ENCODE data around the gene MSI2. TPM values are rescaled to one million over a fixed set of nuclear protein-coding genes. Genes with fewer than 3 reads are reported as not detected.

The MSI2 gene
- total and polyA plus RNA-seq, 12 donors, result 32.6 to 411 (median 148) TPM

DNA sequence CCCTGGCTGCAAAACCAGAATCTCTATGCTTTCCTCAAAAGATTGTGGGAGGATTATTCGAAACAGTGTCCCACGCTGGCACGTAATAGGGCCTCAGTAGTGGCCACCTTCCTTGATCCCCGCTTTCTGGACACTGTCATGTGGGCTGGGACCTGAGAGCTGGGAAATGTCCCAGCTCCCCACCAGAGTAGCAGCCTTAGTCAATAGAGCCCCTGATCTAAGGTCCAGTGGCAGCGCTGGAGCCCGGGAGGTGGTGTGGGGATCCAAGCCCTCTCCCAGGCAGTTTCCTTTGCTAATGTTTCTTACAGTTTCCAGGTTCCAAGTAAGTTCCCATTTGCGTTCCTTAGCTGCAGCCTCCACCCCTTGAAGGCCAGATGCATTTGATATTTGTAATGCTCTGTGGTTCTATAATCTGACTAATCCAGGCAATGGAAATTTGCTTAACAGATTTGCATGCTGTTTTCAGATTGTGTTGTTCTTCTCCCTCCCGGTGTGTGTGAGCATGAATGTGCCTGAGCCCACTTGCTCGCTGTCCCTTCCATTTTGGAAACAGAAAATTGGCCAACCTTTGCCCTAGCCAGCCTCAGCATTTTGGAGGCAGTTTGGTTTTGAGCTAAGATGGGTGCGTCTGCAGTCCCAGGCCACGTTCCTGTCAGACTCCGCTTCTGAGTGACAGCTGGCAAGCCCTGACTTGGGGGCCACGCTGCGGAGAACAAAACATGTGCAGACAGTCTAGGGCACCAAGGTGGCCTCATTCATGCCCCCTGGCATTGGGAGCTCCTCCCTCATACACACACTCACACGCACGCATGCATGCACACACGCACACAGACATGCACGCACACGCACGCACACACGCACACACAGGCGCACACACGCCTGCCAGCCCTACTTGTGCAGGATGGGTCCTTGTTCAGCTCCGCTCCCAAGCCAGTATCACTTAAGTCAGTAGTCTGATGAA lies 419.4 kb downstream of the MSI2 start:
- no peak overlapping the region for H3K27ac ChIP-seq
- H3K27me3 ChIP-seq, result no peaks in the 10 kb centered on the region
- H3K36me3 ChIP-seq (replicated peaks in 1 of 2), result peaks cover 0 to 9% of the 10 kb centered on the region in 2 donors
- intact Hi-C loops (cut with DNase I), result loop anchor here in 1 of 2 donors (10.0 kb wide), 3 partner anchors 69 to 431 kb away; partner anchors contain the start of gene CCDC182
- WGBS, 4 donors, result 94 to 96% (median 96%) methylated on average over 22 to 24 of the region's 24 CpGs
- DNase-seq, result peak in 2 of 7 donors; percentile 16 to 49
- H3K4me1 ChIP-seq (replicated peaks in 1 of 2), result peaks cover 0 to 9% of the 10 kb centered on the region in 2 donors
- TF ChIP-seq, protein P1, sequence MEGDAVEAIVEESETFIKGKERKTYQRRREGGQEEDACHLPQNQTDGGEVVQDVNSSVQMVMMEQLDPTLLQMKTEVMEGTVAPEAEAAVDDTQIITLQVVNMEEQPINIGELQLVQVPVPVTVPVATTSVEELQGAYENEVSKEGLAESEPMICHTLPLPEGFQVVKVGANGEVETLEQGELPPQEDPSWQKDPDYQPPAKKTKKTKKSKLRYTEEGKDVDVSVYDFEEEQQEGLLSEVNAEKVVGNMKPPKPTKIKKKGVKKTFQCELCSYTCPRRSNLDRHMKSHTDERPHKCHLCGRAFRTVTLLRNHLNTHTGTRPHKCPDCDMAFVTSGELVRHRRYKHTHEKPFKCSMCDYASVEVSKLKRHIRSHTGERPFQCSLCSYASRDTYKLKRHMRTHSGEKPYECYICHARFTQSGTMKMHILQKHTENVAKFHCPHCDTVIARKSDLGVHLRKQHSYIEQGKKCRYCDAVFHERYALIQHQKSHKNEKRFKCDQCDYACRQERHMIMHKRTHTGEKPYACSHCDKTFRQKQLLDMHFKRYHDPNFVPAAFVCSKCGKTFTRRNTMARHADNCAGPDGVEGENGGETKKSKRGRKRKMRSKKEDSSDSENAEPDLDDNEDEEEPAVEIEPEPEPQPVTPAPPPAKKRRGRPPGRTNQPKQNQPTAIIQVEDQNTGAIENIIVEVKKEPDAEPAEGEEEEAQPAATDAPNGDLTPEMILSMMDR (IDR thresholded peaks at IDR 0.05), result no peak
- TF ChIP-seq POLR2A (IDR thresholded peaks at IDR 0.05), result no peak
- no peak overlapping the region for H3K4me3 ChIP-seq
- no peaks in the 10 kb centered on the region for H3K9me3 ChIP-seq (replicated peaks in 1 of 3)

DNA sequence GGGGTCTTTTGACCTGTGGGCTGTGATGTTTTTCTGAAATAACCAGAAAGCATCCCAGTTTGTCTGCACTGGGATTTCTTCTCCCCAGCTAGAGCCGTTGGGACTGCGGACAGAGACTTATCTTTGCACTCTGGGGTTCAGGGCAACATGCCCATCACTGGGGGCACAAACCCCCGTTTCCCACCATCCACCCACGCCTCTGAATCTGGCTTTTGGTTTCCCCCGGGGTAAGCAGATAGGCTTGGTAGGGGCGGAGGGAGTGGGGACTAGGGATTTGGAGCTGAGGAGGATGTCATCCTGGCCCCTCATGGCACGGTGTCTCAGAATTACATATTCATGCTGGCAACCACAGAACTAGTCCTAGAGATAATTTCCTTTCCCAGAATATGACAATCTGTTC lies 420.2 kb downstream of the MSI2 start:
- TF ChIP-seq POLR2A (IDR thresholded peaks at IDR 0.05), result no peak
- TF ChIP-seq, protein P1 (IDR thresholded peaks at IDR 0.05), result no peak
- Histone ChIP-seq H3K27ac (no peak overlapping the region), H3K4me3 (no peak overlapping the region), H3K9me3 (replicated peaks in 1 of 3) (no peaks in the 10 kb centered on the region), H3K4me1 (replicated peaks in 1 of 2) (peaks cover 0 to 9% of the 10 kb centered on the region in 2 donors), H3K27me3 (no peaks in the 10 kb centered on the region), H3K36me3 (replicated peaks in 1 of 2) (peaks cover 0 to 9% of the 10 kb centered on the region in 2 donors)
- 89 to 95% (median 92%) methylated on average over 7 of the region's 7 CpGs for WGBS, 4 donors
- intact Hi-C loops (cut with DNase I), result loop anchor here in 1 of 2 donors (10.0 kb wide), 3 partner anchors 68 to 432 kb away; partner anchors contain the start of gene CCDC182
- DNase-seq, result peak in 2 of 7 donors; percentile 13 to 34

GRCh38 chr17:57677301-57677700 lies 421.0 kb downstream of the MSI2 start:
- intact Hi-C loops (cut with DNase I), result loop anchor here in 1 of 2 donors (10.0 kb wide), 3 partner anchors 68 to 432 kb away; partner anchors contain the start of gene CCDC182
- TF ChIP-seq, protein P1 (IDR thresholded peaks at IDR 0.05), result no peak

DNA sequence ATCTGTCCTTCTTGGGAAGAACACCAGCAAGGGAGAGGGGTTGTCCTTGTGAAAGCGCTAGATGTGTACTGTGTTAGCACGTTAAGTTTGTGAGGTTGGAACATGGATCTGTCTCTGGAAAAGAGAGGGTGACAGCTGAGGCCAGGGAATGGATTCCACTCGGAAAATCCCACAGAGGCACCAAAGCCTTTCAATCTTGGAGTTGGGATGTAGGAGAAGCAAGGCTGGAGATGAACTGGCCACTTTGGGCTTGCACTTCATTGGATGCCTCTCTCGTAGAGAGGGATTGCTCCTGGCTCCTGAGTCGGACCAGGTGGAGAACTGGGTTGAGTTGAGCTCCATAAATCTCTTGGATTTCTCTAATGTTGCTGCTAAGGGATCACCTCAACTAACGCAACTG lies 421.5 kb downstream of the MSI2 start:
- no peak overlapping the region for H3K27ac ChIP-seq
- intact Hi-C loops (cut with DNase I), result loop anchor here in 1 of 2 donors (10.0 kb wide), 3 partner anchors 67 to 433 kb away; partner anchors contain the start of gene CCDC182
- H3K36me3 ChIP-seq (replicated peaks in 1 of 2), result peaks cover 0 to 9% of the 10 kb centered on the region in 2 donors
- no peaks in the 10 kb centered on the region for H3K27me3 ChIP-seq
- 92 to 98% (median 95%) methylated on average over 6 of the region's 6 CpGs for WGBS, 4 donors
- TF ChIP-seq POLR2A (IDR thresholded peaks at IDR 0.05), result no peak
- TF ChIP-seq, protein P1 (IDR thresholded peaks at IDR 0.05), result no peak
- DNase-seq, result peak in 1 of 7 donors; percentile 42
- H3K9me3 ChIP-seq (replicated peaks in 1 of 3), result no peaks in the 10 kb centered on the region
- peaks cover 0 to under 1% of the 10 kb centered on the region in 2 donors for H3K4me1 ChIP-seq (replicated peaks in 1 of 2)
- no peak overlapping the region for H3K4me3 ChIP-seq

More at GRCh38 chr17:57677301-57677700, 421.0 kb downstream of the MSI2 start:
- H3K4me1 ChIP-seq (replicated peaks in 1 of 2), result peaks cover 0 to 6% of the 10 kb centered on the region in 2 donors
- no peak overlapping the region for H3K4me3 ChIP-seq
- 78 to 83% (median 81%) methylated on average over 5 of the region's 5 CpGs for WGBS, 4 donors
- H3K36me3 ChIP-seq (replicated peaks in 1 of 2), result peaks cover 0 to 9% of the 10 kb centered on the region in 2 donors
- H3K9me3 ChIP-seq (replicated peaks in 1 of 3), result no peaks in the 10 kb centered on the region
- no peak overlapping the region for H3K27ac ChIP-seq
- H3K27me3 ChIP-seq, result no peaks in the 10 kb centered on the region
- peak in 1 of 7 donors; percentile 42 for DNase-seq

Data from adrenal gland (tissue), 12 donors.